Raji (cell line): ENCODE measurements around the gene TIMM13.
A peak's percentile ranks its signal among the peaks of the same experiment; 100 is the strongest.

ENCODE experiments used
- POLR2A ChIP-seq: IDR thresholded peaks from 2 replicates; pipeline ENCODE4 v1.6.1; 2011; ENCODE audit warnings: low read depth, low read length, control low read depth; ENCODE audit not compliant: insufficient read depth

The TIMM13 gene

GRCh38 chr19:2427429-2428320 is at the start of gene TIMM13:
Gene TIMM13, minus strand, starts transcription at chr19:2427586. Its CDS starts 53 bp downstream, at chr19:2427533.
- peak; percentile 69 for TF ChIP-seq POLR2A

- peak; percentile 35; the same call in 1 of the 2 replicates for TF ChIP-seq POLR2A
Observed at GRCh38 chr19:2476451-2477140, 49.2 kb upstream of the TIMM13 start.

GRCh38 chr19:2475702-2476450 is 48.5 kb upstream of the TIMM13 start, which contains the start of gene GADD45B:
Gene GADD45B, plus strand, starts transcription at chr19:2476127. Its CDS starts 232 bp downstream, at chr19:2476359.
- TF ChIP-seq POLR2A, result peak; percentile 100

- TF ChIP-seq POLR2A, result 0 out of 2 replicates have a peak, but pooled peaks have one; percentile 11
Observed at GRCh38 chr19:2475018-2475701, 47.8 kb upstream of the TIMM13 start.

- peak; percentile 34; the same call in 1 of the 2 replicates for TF ChIP-seq POLR2A
Observed at GRCh38 chr19:2474232-2475017, 47.0 kb upstream of the TIMM13 start.

GRCh38 chr19:2469102-2469914 is 41.9 kb upstream of the TIMM13 start:
- no peak for TF ChIP-seq POLR2A

- no peak for TF ChIP-seq POLR2A
Observed at GRCh38 chr19:2468596-2468995, 41.2 kb upstream of the TIMM13 start.

- TF ChIP-seq POLR2A, result no peak
Observed at GRCh38 chr19:2464389-2464788, 37.0 kb upstream of the TIMM13 start.

- no peak for TF ChIP-seq POLR2A
Observed at GRCh38 chr19:2462635-2463421, 35.4 kb upstream of the TIMM13 start.

- 0 out of 2 replicates have a peak, but pooled peaks have one; percentile 37 for TF ChIP-seq POLR2A
Observed at GRCh38 chr19:2461751-2462634, 34.6 kb upstream of the TIMM13 start.

- no peak for TF ChIP-seq POLR2A
Observed at GRCh38 chr19:2460245-2460644, 32.9 kb upstream of the TIMM13 start.

GRCh38 chr19:2458054-2458453 is 30.7 kb upstream of the TIMM13 start:
- no peak for TF ChIP-seq POLR2A
